K562 (cell line): ENCODE results near the gene PCDHGB1. TPM values are rescaled to one million over a fixed set of nuclear protein-coding genes. Genes with fewer than 3 reads are reported as not detected.
A peak's percentile ranks its signal among the peaks of the same experiment; 100 is the strongest.

Source experiments
- ARNT ChIP-seq, 2 experiments: fragments of 450-650 bp; IDR thresholded peaks; 2 replicates each; pipeline ENCODE4 v1.6.1; 2016; ENCODE audit warnings: mild to moderate bottlenecking in 1 of 2
- ESRRA ChIP-seq: fragments of 450-650 bp; IDR thresholded peaks from 2 replicates; pipeline ENCODE4 v1.6.1; 2014; ENCODE audit warnings: low read depth, mild to moderate bottlenecking, moderate library complexity, borderline replicate concordance
- GTF2E2 ChIP-seq: fragments of 200-800 bp; sonication (Bioruptor generic); IDR thresholded peaks from 2 replicates; pipeline ENCODE4 v1.6.1; 2016; ENCODE audit warnings: missing genetic modification characterization, missing compliant biosample characterization
- KDM1A ChIP-seq, 2 experiments: fragments of 450-650 bp; IDR thresholded peaks; 2 replicates each; pipeline ENCODE4 v1.6.1; 2016; ENCODE audit warnings: mild to moderate bottlenecking in 2 of 2
- NCOA4 ChIP-seq: fragments of 450-650 bp; IDR thresholded peaks from 2 replicates; pipeline ENCODE4 v1.6.1; 2018; ENCODE audit warnings: mild to moderate bottlenecking; ENCODE audit not compliant: partially characterized antibody
- NEUROD1 ChIP-seq: fragments of 150-350 bp; IDR thresholded peaks from 2 replicates; pipeline ENCODE4 v1.6.1; 2014; ENCODE audit warnings: borderline replicate concordance, low read length, low read depth; ENCODE audit not compliant: partially characterized antibody
- NFRKB ChIP-seq: fragments of 450-650 bp; IDR thresholded peaks from 2 replicates; pipeline ENCODE4 v1.6.1; 2016; ENCODE audit warnings: low read depth
- NR2C2 ChIP-seq, 2 experiments: fragments of 200-800 bp in 1 of 2; sonication (Bioruptor generic) in 1 of 2; sonication (generic) in 1 of 2; formaldehyde crosslinking in 1 of 2; IDR thresholded peaks; 2 replicates each; pipeline versions ENCODE4 v1.6.1 to v1.8.0; 2016 to 2022; ENCODE audit warnings: mild to moderate bottlenecking in 1 of 2, missing compliant biosample characterization in 1 of 2, missing genetic modification characterization in 1 of 2, missing genetic modification reagents in 1 of 2
- PTRF ChIP-seq: fragments of 450-650 bp; IDR thresholded peaks from 2 replicates; pipeline ENCODE4 v1.6.1; 2016; ENCODE audit warnings: mild to moderate bottlenecking, missing genetic modification characterization, missing compliant biosample characterization
- RBBP5 ChIP-seq: fragments of 200-600 bp; sonication (generic); IDR thresholded peaks from 2 replicates; pipeline ENCODE4 v1.6.1; 2012; ENCODE audit warnings: borderline replicate concordance, mild to moderate bottlenecking, low read length, control low read depth, inconsistent platforms; ENCODE audit not compliant: insufficient read depth, poor library complexity, severe bottlenecking
- RFX5 ChIP-seq: IDR thresholded peaks from 2 replicates; pipeline ENCODE4 v1.6.1; 2011; ENCODE audit warnings: low read depth, mild to moderate bottlenecking, improper control_type of control experiment, low read length
- ZKSCAN3 ChIP-seq: fragments of 250-450 bp; sonication (Bioruptor Pico); IDR thresholded peaks from 2 replicates; pipeline ENCODE4 v1.4.0; 2020
- ZNF707 ChIP-seq: fragments of 250-450 bp; sonication (Bioruptor Pico); conservative IDR thresholded peaks from 2 replicates; pipeline ENCODE4 v1.8.0; 2022; ENCODE audit warnings: inconsistent platforms, mild to moderate bottlenecking, moderate library complexity
- polyA plus RNA-seq, 8 experiments: library from polyadenylated mRNA; depleted of rRNA in 4 of 8; stranded (reverse) in 5 of 8; unstranded in 3 of 8; fragments of >200 nt; fragmentation: Nextera tagmentation in 2 of 8; fragmentation: Illumina TruSeq in 1 of 8; extraction: Ambion mirVana in 2 of 8; extraction: Trizol in 1 of 8; gene quantifications; 2 replicates each; pipeline versions ENCODE4 v1.2.1 to v1.2.3, GENCODE V29; 2011 to 2014; ENCODE audit warnings: inconsistent platforms in 1 of 8, missing spikeins in 1 of 8
- total RNA-seq, 7 experiments: library from RNA; depleted of rRNA in 6 of 7; stranded (reverse); fragments of >200 nt in 6 of 7; fragmentation: Illumina TruSeq in 2 of 7; extraction: Trizol in 2 of 7; gene quantifications; 2 replicates each; pipeline versions ENCODE4 v1.2.1 to v1.2.3, GENCODE V29; 2011 to 2021; ENCODE audit warnings: low replicate concordance in 1 of 7
- TF ChIP-seq, protein P1 (sequence below): fragments of 450-650 bp; IDR thresholded peaks from 2 replicates; pipeline ENCODE4 v1.6.1; 2014; ENCODE audit warnings: low read depth, mild to moderate bottlenecking, moderate library complexity, borderline replicate concordance
- TF ChIP-seq, protein P2 (sequence below): sonication (generic); formaldehyde crosslinking; IDR thresholded peaks from 2 replicates; pipeline ENCODE4 v1.8.1; 2023; ENCODE audit warnings: mild to moderate bottlenecking, missing genetic modification reagents
- TF ChIP-seq, protein P3 (sequence below): sonication (generic); formaldehyde crosslinking; IDR thresholded peaks from 2 replicates; pipeline ENCODE4 v1.8.0; 2023; ENCODE audit warnings: mild to moderate bottlenecking, missing genetic modification reagents
- TF ChIP-seq, protein P4 (sequence below): fragments of 250-450 bp; sonication (Bioruptor Pico); IDR thresholded peaks from 2 replicates; pipeline ENCODE4 v1.9.0; 2021; ENCODE audit warnings: mild to moderate bottlenecking, inconsistent platforms
- TF ChIP-seq, protein P5 (sequence below): fragments of 250-450 bp; sonication (Bioruptor Pico); IDR thresholded peaks from 2 replicates; pipeline ENCODE4 v1.4.0; 2020

PCDHGB1 gene
- total and polyA plus RNA-seq, 9 of the 15 experiments (the other 6 are each of a cell fraction or from before 2014, with no cell fraction given), result 0.06 to 0.20 (median 0.07) TPM; not detected in 2

DNA sequence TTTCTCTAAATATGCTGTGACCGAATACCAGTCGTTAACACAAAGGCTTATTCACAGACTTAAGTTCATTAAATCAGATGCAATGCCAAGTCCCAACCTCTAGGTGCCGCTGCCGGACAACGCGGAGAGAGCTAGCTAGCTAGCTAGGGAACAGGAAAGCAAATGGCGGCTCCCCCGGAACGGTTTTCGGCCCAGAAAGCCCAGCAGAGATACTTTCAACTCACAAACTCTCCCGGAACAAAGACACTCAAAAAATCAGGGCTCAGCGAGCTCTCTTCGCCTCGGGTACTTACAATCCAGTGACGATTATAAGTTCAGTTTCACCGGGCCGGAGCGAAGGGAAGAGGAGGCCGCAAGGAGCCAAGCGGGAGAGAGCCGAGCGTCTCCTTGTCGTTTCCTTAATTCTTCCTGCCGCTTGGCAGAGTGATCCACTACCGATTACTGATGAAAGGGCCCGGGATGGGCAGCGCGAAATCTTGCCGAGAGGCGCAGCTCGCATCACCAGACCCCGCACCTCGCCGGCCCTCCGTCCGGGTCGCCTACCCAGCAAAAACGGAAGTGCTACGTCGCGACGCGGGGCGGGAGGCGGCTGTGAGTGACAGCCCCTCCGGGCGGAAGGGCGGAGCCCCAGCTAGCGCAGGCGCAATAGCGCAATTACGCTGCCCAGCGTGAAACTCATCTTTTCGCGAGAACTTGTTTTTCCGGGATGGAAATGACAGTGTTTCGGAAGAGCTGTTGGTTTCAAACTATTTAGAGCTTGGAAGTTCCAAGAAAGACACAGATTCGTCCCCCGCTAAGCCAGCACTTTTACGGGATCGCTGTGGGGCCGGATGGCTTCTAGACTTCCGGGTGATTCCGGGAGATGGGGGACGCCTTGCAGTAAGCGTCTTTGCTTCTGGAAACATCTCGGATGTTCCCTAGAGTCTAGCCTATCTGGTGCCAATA, 29.4 kb upstream of the PCDHGB1 start, which contains the start of gene TAF7 (continued):
- TF ChIP-seq, protein P1, sequence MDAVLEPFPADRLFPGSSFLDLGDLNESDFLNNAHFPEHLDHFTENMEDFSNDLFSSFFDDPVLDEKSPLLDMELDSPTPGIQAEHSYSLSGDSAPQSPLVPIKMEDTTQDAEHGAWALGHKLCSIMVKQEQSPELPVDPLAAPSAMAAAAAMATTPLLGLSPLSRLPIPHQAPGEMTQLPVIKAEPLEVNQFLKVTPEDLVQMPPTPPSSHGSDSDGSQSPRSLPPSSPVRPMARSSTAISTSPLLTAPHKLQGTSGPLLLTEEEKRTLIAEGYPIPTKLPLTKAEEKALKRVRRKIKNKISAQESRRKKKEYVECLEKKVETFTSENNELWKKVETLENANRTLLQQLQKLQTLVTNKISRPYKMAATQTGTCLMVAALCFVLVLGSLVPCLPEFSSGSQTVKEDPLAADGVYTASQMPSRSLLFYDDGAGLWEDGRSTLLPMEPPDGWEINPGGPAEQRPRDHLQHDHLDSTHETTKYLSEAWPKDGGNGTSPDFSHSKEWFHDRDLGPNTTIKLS, result peak; percentile 82
- TF ChIP-seq NEUROD1 (no peak), KDM1A (IDR thresholded peaks at IDR 0.05) (no peak), NCOA4 (no peak), ZNF707 (CRISPR knock-in tag) (no peak), NR2C2 (CRISPR knock-in tag; IDR thresholded peaks at IDR 0.05) (peak; percentile 38; the same call in 1 of the 2 replicates), NR2C2 (tag; IDR thresholded peaks at IDR 0.05) (peak; percentile 85), PTRF (tag) (no peak), RFX5 (no peak), RBBP5 (peak; percentile 58), NFRKB (peak; percentile 87), GTF2E2 (tag) (peak; percentile 94), ARNT (IDR thresholded peaks at IDR 0.05) (peak in 1 of 2 experiments; percentile 56; a peak in 1 of 4 replicates), ESRRA (0 out of 2 replicates have a peak, but pooled peaks have one; percentile 24), ZKSCAN3 (no peak)
- TF ChIP-seq, protein P2, sequence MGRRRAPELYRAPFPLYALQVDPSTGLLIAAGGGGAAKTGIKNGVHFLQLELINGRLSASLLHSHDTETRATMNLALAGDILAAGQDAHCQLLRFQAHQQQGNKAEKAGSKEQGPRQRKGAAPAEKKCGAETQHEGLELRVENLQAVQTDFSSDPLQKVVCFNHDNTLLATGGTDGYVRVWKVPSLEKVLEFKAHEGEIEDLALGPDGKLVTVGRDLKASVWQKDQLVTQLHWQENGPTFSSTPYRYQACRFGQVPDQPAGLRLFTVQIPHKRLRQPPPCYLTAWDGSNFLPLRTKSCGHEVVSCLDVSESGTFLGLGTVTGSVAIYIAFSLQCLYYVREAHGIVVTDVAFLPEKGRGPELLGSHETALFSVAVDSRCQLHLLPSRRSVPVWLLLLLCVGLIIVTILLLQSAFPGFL (CRISPR knock-in tag), result no peak; the same call in 1 of the 2 replicates
- TF ChIP-seq, protein P3, sequence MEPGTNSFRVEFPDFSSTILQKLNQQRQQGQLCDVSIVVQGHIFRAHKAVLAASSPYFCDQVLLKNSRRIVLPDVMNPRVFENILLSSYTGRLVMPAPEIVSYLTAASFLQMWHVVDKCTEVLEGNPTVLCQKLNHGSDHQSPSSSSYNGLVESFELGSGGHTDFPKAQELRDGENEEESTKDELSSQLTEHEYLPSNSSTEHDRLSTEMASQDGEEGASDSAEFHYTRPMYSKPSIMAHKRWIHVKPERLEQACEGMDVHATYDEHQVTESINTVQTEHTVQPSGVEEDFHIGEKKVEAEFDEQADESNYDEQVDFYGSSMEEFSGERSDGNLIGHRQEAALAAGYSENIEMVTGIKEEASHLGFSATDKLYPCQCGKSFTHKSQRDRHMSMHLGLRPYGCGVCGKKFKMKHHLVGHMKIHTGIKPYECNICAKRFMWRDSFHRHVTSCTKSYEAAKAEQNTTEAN (CRISPR knock-in tag), result no peak
- TF ChIP-seq, protein P4, sequence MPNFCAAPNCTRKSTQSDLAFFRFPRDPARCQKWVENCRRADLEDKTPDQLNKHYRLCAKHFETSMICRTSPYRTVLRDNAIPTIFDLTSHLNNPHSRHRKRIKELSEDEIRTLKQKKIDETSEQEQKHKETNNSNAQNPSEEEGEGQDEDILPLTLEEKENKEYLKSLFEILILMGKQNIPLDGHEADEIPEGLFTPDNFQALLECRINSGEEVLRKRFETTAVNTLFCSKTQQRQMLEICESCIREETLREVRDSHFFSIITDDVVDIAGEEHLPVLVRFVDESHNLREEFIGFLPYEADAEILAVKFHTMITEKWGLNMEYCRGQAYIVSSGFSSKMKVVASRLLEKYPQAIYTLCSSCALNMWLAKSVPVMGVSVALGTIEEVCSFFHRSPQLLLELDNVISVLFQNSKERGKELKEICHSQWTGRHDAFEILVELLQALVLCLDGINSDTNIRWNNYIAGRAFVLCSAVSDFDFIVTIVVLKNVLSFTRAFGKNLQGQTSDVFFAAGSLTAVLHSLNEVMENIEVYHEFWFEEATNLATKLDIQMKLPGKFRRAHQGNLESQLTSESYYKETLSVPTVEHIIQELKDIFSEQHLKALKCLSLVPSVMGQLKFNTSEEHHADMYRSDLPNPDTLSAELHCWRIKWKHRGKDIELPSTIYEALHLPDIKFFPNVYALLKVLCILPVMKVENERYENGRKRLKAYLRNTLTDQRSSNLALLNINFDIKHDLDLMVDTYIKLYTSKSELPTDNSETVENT (CRISPR knock-in tag), result peak; percentile 79
- TF ChIP-seq, protein P5, sequence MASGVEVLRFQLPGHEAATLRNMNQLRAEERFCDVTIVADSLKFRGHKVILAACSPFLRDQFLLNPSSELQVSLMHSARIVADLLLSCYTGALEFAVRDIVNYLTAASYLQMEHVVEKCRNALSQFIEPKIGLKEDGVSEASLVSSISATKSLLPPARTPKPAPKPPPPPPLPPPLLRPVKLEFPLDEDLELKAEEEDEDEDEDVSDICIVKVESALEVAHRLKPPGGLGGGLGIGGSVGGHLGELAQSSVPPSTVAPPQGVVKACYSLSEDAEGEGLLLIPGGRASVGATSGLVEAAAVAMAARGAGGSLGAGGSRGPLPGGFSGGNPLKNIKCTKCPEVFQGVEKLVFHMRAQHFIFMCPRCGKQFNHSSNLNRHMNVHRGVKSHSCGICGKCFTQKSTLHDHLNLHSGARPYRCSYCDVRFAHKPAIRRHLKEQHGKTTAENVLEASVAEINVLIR (CRISPR knock-in tag), result peak; percentile 52; the same call in 1 of the 2 replicates
